ENCODE data around the gene MED13L.

MED13L gene

DNA sequence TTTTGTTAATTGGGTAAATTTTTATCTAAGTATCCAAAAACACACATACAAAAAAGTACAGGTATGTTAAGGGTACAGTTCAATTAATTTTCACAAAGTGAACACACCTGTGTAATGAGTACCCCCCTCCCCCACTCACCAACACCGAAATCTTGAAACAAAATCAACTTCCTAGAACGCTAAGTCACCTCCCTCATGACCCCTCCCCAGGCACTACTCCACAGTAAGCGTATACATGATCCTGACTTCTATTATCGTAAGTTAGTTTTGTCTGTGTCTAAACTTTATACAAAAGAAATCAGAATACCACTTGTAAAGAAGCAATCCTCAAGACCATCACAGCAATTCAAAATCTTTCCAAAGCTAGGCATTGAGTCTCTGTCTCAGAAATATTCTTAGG, 100.5 kb downstream of the MED13L start:
- no peak for DNase-seq

DNA sequence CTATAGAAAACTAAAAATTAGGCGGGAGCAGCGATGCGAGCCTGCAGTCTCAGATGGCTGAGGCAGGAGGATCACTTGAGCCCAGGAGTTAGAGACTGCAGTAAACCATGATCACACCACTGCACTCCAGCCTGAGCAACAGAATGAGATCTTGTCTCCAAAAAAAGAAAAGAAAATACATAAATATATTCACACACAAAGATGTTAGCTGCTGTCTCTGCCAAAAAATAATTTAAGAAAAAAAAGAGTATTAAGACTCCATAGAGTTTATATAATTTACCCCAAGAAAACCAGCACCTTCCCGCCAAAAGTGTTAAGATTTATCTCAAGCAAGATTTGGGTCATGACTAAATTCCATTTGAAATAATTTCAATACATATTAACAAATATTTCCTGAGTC, 102.6 kb downstream of the MED13L start:
- DNase-seq, result no peak

DNA sequence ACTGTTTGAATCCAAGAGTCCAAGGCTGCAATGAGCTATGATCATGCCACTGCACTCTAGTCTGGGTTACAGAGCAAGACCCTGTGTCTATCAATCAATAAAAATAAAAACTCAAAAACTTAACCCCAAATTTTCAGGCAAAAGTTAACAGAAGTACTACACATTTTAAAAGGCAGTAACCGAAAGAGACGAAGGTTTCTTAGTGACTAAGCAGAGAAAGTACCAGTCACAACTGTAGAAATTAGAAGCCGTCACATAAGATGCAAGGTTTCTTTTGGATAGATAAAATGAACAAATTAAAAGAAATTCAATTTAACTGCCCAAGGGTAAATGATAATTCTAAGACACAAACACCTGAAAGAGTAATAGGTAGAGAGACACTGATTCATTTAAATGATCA, 103.5 kb downstream of the MED13L start:
- DNase-seq, result no peak

DNA sequence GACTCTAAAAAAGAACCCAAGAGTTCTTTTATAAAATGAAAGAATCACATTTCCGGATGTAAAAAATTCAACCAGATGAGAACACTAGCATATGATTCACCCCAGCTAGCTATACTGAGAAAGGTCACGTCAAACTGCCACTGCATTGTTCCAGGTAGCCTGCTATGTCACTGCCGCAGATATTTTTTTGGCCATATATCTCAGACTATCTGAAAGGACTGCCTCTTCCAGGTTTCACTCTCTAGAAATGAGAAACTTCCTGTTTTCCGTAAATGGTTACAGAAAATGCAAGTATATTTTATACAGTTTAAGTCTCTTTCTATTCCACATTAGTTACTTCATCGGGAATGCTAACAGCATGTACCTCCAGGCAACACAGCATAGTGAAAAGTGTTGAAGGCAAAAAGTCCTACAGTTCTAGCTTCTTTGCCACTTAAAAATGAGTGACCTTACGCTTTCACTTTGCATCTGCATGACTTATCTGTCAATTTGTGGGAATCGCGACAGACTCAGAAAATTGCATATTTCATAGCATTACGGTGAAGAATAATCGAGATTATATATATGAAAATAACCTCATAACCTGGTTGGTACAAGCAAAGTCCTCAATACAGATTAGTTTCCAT, 105.2 kb downstream of the MED13L start:
- DNase-seq, result no peak

DNA sequence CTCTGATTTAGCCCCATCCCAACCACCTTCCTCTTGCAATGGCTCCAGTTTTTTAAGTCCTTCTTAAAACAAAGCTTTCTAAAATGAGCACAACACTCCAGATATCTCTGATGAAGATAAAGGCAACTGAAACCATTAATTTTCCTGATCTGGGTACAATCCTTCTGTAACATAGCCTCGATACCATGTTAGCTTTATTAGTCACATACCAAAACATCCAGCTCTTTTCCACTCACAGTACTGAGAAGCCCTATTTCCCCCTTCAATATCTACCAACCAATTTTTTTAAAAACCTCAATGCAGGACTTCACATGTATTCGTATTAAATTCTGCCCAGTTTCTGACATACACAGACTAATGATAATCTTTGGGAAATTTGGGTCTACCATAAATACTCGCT, 105.9 kb downstream of the MED13L start:
- no peak for DNase-seq

DNA sequence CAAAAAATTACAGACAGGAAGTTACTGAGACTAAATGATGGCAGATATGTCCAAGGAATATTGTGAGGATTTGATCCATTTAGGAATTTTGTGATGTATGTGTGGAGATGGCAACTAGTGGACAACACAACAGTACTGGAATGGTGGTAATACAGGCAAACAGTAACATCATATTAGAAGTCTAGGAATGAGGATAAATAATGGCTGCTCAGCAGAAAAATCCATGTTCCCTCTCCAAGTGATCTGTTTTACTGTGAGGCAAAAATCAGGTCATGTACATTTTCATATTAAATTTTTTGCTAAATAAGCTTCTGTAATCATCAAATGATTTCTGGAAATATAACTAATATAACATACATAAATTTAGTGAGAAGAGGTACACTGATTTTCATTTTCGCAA, 108.4 kb downstream of the MED13L start:
- DNase-seq, result no peak

DNA sequence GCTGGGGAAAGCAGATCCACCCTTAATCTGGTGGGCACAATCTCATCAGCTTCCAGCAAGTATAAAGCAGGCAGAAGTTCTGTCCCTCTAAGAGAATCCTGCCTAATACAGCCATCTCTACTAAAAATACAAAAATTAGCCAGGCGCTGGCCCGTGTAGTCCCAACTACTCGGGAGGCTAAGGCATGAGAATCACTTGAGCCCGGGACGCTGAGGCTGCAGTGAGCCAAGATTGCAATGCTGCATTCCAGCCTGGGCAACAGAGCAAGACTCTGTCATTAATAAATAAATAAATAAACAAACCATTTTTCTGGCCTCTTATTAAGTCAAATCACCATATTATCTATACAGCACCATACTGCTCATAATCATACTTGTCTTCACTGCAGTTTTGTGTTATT, 111.2 kb downstream of the MED13L start:
- no peak for DNase-seq

DNA sequence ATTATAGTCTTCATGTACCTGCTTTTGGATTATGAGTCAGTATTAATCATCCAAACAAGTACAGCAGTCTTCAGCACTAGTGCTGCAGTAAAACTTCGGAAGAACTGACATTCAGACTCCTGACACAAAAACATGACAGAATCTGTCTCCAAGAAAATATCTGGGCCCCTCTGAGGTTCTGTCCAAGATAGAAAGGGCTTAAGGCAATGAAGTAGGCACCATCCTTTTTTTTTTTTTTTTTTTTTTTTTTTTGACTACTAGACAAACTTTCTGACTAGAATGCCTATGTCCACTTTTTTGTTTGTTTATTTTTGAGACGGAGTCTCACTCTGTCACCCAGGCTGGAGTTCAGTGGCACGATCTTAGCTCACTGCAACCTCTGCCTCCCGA, 112.5 kb downstream of the MED13L start:
- DNase-seq, result no peak

DNA sequence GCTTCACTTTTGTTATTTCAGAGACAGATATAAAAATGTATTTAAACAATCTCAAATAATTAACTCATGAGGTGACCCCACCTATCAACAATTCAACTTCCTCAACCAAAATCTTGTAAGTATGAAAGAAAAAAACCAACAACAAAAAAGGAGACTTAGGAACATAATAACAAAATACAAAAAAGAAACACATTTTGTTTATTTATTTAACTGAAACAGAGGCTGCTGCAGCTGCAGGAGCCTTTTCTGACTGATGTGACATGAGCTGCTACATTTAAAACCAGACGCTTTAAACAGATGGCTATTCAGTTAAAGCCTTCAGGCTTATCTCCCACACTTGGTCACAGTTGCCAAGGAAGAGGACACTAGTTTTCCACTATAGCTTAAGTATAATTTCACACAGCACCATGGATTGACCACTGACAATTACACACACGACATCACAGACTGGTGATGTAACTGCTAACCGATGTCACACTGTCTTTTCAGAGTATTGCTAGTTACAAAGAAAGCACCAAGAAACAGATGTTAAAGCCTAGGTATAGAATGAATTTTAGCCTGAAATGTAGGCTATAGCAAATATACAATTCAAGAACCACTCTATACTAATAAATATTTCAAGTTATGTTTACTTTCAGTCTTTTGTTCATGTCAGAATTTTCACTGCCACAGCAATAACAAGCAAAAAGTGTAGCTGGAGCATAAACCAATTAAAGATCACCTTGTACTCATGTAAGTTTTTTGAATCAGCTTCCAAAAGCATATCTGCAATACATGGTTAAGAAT, 113.0 kb downstream of the MED13L start:
- DNase-seq, result no peak

DNA sequence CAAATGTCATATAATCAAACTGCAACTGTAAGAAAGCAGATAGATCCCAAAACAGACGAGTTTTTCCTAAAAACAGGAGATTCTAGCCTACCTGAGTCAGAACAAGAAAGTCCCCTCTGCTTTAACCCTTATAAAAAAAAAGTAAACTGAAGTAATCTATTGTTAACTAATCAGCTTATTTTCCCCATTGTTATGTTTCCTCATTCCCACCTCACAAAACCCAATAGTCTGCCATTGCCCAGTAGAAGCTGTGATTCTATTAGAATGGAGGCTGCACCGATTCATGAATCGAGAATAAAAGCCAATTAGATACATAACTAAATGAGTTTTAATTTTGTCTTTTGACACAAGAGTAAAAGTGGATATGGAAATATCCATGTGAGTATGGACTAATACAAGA, 115.4 kb downstream of the MED13L start:
- DNase-seq, result no peak

DNA sequence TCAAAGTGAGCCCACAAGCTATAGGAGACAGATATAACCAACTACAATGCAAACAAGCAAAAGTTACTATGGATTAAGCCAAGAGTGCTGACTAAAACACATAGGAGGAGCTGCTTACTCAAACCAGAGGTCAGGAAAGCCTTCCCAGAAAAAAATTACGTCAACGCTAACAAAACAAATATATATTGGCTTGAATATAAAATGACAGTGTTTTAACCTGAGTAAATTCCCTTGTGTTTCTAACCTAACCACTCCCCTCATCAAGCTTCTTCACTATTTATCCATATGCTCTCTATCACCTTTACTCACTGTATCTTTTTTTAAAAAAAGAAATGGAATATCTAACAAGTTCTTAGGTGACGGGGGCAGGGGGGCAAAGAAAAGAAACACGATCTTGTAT, 115.9 kb downstream of the MED13L start:
- DNase-seq, result no peak

DNA sequence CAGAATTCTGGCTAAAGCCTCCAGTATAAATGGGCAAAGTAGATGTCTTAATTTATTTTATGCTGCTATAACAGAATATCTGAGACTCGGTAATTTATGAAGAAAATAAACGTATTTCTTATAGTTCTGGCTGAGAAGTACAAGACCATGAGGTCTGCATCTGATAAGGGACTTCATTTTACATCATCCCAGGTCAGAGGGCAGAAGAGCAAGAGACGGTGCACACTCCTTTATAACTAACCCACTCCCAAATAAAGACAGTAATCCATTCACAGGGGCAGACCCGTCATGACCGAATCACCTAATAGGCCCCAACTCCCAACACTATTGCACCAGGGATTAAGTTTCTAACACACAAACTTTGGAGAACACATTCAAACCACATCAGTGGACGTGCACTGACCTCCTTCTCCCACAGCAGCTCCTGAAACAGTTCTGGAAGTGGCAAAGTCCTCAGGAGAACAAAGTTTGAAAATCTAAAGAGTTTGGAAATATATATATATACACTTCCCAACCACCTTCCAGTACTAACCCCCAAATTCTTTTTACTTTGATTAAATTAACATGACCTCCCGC, 116.5 kb downstream of the MED13L start:
- DNase-seq, result no peak

DNA sequence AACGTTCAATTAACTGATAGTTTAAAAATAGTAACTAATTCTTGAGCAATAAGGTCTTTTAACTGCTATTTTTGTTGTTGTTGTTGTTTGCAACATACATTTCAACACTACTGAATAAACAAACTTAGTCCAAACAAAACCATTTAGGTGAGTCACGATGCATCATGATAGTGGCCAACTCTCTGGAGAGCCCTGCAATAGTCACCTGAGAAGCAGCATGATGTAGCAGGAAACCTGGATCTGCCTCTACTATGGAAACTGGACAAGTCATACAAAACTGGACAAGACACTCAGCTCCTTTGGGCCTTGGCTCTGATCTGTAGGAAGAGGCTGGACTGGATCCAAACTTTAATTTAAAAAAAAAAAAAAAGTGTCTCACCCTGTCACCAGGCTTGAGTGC, 117.3 kb downstream of the MED13L start:
- no peak for DNase-seq

DNA sequence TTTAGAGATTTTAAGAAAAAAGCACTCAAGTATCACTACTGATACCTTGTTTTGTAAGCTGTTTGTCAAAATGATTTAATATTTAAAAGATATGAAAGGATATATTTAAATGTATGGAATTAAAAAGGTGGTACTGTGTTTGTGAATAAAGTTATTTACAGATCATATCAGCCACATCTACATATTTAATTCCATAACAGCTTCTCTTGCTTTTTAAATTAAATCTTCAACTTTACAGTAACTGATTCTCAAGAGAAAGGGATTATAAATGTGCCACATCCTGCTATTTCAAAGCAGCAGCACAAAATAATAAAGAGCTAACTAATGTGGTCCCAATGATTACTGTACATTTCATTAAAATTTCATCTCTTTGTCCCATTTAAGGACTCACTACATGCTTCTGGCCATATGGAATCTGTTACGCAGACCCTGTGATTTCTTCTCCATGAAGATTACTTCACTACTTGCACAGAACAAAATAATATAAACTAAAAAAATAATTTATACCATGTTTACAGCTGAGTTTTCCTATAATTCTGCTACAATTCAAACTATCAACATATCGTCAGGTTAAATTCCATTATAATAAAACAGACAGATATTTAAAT, 117.8 kb downstream of the MED13L start:
- no peak for DNase-seq

DNA sequence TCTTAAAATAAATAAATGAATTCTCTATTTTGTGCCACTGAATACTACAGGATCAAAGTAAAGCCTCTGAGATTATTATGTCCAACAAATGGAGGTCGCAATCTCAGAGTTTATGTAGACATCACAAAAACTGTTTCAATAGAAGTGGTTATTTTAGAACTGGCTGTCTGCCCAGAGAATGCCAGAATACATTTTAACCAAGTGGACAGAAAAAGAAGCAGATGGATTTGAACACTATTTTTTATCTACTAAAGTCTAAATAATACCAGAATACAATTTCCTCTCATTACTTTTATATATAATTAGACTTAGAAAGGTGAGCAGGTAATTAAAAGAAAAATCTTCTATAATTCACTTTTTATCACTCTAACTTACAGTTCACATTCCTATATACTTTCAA, 118.3 kb downstream of the MED13L start:
- DNase-seq, result no peak

DNA sequence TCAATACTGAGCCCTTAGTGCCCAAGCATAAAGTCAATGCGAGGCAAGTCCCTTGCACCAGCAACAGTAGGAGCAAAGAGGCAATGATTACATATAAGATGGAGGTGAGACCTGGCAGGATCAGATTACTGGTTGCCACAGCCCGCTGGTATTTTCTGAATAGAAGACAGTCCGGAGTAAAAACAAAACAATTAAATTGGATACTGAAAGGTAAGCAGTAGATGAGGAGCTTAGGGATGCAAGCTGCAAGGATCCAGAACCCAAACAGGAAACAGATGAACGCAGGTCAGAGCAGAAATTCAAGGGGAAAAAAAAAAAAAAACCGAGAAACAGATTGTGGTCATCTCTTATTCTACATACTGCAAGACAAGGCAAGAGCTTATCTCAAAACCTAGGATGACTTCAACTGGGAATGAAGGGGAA, 119.6 kb downstream of the MED13L start:
- no peak for DNase-seq

DNA sequence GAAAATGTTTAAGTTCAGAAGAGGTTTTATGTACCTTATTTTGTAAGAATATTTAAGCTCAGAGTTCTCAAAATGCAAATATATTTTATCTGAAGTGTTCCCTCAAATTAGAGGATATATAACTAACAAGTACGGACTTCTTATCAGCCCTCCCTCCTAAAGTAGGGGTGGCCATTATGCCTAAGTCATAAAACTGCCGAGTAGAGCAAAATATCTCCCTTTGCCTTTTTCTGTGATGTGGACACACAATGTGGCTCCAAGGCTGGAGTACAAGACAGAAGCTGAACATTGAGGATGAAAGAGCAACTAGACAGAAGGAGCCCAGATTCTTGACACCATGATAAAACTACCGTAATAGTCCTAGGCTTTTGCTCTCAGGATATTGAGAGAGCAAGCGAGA, 120.9 kb downstream of the MED13L start:
- DNase-seq, result no peak

DNA sequence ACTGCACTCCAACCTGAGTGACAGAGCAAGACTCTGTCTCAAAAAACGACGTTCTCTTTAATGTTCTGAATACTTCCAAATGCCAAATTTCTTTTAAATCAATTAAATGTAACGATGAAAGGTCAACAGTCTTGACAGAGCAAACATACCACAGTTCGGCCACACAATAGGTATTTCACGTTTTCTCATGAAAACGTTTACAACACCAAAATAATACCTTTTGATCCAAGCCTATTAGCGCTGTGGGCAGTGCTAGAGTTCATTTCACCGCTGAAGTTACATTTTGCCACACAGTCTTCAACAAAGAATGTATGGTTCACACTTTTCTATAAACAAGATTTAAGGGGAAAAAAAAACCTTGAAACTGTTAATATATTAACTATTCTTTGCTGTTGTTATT, 122.1 kb downstream of the MED13L start:
- DNase-seq, result no peak

DNA sequence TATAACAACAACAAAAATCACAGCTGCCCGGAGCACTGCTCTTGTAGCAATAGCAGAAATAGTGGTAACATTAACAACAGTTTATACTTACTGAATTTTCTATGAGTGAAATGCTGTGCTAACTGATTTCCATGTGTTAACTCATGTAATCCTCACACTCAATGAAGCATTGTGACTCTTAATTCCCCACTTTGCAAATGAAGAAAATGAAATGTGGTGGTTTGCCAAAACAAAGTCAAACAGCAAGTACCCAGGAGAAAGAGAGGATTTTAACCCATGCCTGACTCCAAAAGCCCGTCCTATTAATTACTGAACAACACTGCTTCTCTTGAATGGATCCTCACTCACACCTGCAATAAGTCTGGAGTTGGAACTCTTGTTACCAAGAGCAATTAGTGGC, 123.5 kb downstream of the MED13L start:
- DNase-seq, result no peak

DNA sequence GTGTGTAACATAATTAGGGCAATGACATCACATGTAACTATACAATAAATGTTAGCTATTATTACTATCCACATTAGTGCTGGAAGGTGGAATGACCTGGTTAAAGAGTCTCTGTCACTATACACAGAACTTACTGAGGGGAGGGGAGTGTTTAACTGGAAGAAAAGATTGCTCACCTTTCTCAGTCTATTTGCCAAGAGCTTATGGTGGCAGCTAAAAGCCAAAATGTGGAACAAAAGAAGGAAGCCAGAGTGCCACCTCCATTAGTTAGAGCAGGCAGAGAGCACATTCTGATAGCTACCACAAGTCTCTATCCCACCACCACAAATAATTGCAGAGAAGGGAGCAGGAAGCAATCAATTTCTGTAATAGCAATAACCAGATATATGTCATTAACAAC, 124.4 kb downstream of the MED13L start:
- DNase-seq, result no peak

DNA sequence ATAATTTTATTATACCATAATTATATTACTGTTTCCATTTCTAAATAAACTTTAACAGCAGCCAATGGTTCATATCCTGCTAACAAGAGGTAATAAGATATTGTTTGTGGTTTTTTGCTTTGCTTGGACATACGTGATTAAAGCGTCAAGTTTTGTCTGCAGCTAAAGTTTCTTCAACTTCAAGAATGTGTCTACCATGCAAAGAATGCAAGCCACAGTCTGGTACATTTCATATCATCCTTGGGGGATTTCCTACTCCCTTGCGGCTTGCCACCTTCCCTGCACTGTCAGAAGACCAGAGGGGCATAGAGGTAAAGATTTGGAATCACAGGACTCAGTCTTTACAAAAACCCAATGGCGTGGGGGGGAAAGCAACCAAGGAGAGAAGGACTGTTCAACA, 125.2 kb downstream of the MED13L start:
- no peak for DNase-seq

DNA sequence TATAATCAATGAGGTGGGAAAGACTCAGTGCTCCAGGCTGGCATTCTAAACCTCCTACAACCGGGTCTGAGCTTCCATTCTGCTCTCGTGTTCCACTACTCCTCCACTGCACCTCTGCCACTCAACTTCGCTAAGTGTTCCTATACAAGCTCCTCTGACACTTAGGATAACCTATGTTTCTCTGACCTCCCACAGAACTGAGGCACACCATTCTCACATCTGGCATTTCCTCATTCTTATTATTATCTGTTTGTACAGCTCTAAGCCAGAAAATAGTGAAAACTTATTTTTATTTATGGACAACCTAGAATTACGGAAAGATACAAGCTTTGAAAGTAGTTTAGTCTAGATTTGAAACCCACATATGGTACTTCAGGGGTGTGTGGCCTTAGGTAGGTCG, 127.0 kb downstream of the MED13L start:
- no peak for DNase-seq

DNA sequence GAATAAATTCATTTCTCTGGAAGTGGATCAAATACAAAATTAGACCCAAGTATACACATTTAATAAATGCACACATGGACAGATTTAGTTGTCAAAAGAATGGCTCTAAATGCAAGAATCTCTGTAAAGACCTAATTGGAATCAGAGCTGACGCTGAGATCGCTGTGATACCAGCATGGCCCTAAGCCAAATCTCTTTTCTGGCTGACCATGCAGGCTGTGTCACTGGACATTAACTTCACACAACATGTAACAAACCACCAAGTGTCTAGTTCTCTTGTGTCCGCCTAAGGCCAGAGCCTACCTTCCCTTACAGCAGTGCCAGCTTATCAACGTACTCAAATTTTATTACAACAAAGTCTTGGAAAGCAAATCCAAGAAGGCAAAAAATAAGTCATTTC, 127.5 kb downstream of the MED13L start:
- no peak for DNase-seq

DNA sequence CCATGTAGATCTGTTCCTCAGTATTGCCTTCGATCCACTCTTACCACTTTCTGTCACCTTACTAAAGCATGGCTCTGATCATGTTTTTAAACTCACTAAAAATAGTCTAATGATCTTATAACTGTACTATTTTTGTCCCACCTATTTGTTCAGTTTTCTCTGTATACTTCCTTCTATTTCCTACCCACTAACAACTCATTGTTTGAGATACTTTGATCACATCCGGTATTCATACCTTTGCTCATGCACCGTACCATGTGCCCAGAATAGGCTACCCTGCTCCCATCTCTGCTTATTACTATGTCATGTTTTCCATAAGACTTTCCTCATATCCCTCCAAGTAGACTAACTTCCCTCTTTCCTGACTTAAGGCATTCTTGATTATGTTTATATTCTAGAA, 128.6 kb downstream of the MED13L start:
- no peak for DNase-seq
